Stimulated activated CD4-positive, alpha-beta T cell treated with anti-CD3 and anti-CD28 coated beads, Interleukin-15, amount 100 ng/mL, for 48 hours (primary cell): ENCODE data around the gene ONECUT3.
"Not testable (repeated sequence)": the region's sequence is repeated elsewhere in the genome, so short reads cannot be mapped to it uniquely, and the experiment has no call there.

Source experiments
- DNase-seq, 2 donors: peaks; one replicate each; pipeline ENCODE4 v3.0.0-alpha.2; 2020; ENCODE audit warnings: low read depth in 2 of 2

ONECUT3 gene

DNA sequence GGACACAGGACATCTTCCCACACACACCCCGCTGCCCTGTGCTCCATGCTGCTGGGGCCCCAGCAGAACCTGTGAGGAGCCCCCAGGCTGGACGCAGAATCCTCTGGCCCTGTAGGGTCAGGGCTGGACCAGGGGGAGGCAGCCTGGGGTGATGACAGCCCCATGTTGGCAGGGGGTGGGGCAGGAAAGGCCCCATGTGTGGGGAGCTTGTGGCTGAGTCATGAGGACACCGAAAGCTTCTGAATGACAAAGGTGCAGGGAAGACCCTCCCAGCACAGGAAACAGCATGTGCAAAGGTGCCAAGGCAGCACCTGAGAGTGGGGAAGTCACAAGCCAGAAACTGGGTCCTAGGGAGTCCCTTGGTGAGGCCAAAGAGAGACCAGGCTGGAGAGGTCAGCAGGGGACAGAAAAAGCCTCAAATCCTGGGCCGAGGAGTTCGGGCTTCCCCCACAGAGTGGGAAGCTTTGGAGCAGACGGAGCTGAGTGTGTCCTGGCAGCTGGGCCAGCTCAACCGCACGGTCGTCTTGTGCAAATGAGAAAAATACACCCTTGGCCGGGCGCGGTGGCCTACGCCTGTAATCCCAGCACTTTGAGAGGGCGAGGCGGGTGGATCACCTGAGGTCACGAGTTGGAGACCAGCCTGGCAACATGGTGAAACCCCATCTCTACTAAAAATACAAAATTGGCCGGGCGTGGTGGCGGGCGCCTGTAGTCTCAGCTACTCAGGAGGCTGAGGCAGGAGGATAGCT, 41.3 kb downstream of the ONECUT3 start:
- no peak for DNase-seq

DNA sequence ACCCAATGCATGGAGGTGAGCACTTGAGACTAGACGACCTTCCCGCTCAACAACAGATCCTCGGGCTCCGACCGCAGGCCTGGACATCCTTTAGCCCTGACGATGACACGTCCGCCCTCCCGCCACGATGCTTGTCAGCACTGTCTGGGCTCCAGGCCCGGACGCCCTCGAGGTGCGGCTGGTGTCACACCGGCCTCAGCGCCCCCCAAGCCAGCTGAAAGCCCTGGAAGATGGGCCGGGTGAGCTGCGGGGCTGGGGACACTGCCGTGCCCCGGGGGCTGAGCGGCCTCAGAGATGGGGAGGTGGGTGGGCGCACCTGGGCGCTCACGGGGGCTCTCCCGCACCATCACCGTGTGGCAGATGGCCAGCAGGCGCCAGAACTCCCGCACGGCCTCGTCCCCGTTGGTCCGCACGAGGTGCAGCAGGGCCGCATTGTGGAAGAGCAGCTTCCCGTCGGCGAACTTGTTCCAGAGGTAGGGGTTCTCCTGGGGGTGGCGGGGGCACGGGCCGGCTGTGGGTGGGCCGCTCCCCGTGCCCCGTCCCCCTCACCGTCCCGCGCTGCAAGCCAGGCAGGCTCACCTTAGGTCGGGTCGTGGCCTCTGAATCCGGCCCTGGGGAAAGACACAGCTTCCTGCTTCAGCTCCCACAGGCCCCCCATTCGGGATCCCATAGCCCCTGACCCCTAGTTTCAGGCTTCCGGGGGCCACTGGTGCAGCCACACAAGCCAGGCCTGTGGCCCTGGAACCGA, 43.3 kb downstream of the ONECUT3 start:
- no peak for DNase-seq

DNA sequence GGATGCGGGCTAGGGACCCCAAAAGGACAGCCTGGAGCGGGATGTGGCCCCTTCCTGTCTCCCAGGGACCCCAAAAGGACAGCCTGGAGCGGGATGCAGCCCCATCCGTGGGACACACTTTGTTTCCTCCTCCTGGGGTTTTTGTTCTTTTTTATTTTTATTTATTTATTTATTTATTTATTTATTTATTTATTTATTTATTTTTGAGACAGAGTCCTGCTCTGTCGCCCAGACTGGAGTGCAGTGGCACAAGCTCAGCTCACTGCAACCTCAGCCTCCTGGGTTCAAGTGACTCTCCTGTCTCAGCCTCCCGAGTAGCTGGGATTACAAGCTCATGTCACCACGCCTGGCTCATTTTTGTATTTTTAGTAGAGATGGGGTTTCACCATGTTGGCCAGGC, 44.0 kb downstream of the ONECUT3 start:
- DNase-seq = not testable (repeated sequence)

DNA sequence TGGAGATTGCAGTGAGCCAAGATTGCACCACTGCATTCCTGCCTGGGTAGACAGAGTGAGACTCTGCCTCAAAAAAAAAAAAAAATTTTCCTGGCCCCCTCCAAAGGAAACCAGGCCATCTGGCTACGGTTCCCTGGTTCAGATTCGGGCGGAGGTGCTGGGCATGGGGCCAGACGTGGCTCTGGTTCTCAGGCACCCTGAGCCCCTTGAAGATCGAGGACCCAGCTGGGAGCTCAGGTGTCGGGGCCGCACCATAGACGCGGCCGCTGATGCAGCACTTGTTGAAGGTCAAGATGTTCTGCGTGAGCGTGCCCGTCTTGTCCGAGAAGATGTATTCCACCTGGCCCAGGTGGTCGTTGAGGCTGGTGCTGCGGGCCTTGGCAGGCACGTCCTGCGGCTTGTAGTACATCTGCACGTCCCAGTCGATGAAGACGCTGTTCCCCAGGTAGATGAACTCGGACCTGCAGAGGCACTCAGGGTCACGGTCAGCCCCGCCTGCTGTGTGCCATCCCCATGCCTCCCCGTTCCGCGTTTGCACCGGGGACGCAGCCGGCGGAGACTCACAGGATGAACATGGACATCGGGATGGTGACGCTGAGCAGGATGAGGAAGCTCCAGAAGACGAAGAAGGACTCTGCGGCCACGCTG, 46.5 kb downstream of the ONECUT3 start:
- DNase-seq = no peak

DNA sequence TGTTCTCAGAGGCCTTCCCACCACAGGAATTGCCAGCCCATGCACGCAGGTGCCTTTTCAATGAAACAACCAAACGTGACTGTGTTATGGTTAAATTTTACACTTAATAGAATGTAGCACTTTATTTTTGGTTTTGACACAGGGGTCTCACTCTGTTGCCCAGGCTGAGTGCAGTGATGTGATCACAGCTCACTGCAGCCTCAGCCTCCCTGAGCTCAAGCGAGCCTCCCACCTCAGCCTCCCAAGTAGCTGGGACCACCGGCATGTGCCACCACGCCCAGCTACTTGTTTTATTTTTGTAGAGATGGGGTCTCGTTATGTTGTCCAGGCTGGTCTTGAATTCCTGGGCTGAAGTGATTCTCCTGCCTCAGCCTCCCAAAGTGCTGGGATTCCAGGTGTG, 51.6 kb downstream of the ONECUT3 start:
- no peak for DNase-seq

DNA sequence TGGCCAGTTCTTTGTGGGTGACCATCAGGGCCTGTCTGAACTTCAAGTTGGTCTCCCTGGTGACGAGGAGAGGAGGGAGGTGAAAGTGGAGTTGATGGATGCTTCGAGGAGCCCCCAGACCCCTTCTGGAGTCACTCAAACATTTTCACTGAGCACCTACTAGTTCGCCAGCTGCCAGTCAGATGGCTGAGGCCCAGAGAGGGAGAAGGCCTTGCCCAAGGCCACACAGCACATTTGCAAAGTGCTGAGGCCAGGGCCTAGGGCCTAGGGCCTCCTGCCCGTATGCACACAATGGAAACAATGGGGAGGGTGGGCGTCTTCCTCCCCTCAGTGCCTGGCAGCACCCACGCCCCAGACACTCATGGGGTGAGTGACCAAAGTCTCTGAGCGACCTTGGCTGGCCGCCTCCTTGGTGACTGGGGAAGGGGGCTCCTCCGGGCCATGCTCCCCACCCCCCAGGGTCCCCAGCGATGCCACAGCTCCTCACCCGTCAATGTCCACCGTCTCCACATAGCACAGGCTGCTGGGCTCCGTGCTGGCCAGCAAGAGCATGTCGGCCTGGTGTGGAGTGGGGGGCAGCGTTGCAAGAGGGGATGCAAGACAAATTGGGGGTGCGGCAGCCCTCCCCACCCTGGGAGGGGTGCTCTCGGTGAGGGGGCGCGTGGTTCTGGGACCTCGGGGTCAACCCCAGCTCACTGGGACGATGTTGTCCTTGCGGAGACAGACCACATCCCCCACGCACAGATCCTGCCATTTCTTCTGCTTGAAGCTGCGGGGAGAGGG, 52.3 kb downstream of the ONECUT3 start:
- DNase-seq = no peak

DNA sequence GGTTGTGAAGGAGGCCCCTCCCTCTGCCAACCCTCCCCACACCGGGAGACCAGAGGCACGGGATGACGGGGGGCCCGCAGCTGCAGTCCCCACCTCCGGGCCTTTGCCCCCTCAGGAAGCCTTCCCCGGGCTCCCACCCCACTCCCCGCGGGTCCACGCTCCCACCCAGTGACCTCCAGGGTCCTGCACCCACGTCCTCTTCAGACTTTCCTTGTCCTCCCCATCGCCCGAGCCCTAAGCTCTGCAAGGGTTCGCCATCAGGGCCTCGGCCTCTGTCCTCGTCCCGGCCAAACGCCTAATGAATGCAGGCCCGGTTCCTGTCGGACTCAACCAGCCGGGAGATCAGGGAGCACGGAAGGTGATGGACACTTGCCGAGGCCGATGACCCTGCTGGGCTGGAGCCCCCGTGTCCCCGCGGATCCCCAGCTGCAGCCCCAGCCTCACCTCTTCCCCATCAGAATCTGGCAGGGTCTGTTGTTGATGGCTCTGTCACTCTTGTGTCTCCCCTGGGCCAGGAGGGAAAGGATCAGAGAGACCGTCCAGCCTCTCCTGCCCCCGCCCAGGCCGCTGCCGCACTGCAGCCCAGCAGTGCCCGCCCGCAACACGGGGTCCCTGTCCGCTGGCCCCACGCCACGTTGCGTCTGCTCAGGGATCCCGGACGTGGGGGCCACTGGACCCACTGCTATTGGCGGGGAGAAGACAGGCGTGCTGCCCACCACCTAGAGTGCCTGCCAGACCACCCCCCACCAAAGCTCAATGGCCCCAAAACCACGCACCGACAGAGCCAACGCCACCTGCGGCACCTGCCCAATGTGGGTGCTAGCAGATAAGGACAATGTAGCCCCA, 53.1 kb downstream of the ONECUT3 start:
- no peak for DNase-seq

DNA sequence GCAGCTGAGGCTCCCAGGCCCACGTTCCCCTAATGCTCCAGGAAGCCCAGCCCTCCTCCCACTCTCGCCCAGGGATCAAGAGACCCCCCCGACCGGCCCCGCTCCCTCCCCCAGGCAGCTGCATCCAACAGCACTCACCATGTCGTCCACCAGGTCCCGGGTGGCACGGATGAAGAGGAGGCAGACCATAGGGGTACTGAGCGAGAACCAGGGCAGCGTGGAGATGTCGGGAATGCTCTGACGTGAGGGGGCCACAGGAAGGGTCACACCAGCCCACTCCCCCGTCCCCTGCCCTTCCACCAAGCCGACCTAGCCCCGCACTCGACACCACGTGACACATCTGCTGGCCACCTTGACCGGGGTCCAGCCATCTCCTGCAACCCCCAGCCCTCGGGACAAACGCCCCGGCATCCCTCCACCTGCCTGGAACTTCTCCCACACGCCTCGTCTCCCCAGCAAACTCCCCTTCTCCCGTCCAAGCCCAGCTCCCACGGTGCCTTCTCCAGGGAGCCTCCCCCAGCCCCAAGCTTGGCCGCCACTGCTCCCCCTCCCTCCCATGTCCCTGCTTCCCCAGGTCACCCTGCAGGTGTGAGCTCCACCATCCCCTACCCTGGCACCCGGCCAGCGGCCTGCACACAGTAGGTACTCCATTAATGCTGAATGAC, 53.9 kb downstream of the ONECUT3 start:
- no peak for DNase-seq

DNA sequence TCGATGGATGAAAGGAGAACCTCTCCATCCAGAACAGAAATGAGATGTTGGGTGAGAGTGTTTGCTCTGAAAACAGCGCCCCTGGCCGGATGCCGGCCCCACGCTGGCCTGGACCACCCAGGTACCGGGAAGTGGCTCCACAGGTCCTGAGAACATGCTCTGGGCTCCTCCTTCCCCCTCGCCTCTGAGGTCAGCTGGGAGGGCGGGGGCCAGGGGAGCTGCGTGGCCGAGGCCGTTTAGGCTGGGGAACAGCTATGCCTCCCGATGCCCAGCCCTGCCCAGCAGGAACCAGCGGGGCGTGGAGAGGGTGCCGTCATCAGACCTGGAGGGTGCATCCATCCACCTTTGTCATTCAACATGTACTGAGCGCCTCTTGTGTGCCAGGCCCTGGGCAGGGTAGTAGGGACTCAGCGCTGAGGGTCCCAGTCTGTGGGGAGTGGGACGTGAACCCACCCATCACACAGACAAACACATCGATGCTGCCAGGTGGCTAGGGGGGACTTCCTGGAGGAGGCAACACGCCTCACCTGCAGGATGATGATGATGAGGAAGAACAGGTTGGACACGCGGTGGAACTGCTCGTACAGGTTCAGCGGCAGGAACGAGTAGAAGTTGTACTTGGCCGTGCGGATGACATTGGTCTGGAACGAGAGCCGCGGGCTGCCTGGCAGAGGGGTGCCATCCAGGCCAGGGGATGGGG, 54.5 kb downstream of the ONECUT3 start:
- DNase-seq = no peak

DNA sequence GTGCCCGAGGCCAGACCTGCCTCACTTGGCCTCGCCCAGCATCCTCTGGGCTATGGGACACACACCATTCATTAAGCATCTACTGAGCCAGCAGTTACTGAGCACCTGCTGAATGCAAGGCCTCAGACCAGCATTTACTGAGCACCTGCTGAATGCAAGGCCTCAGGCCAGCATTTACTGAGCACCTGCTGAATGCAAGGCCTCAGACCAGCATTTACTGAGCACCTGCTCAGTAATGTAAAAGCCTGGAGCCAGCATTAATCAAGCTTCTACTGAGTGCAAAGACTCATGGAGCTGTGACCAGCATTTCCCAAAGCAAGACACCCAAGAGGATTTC, 55.1 kb downstream of the ONECUT3 start:
- DNase-seq = no peak

DNA sequence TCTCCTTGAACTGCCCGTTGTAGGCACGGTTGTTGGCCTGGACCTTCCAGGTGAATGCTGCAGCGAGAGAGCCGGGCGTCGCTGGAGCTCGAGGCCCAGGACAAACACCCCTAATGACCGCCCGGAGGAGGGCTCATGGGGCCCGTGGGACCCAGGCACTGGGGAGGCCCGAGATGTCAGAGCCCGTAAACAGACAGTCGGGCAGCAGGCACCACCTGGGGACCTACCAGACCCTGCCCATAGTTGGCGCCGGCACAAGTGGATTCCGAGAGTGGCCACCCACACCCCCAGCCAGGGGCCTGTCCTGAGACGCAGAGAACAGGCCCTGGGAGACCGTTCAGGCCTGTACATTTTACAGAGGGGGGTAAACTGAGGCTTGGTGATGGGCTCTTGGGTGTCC, 56.4 kb downstream of the ONECUT3 start:
- no peak for DNase-seq

DNA sequence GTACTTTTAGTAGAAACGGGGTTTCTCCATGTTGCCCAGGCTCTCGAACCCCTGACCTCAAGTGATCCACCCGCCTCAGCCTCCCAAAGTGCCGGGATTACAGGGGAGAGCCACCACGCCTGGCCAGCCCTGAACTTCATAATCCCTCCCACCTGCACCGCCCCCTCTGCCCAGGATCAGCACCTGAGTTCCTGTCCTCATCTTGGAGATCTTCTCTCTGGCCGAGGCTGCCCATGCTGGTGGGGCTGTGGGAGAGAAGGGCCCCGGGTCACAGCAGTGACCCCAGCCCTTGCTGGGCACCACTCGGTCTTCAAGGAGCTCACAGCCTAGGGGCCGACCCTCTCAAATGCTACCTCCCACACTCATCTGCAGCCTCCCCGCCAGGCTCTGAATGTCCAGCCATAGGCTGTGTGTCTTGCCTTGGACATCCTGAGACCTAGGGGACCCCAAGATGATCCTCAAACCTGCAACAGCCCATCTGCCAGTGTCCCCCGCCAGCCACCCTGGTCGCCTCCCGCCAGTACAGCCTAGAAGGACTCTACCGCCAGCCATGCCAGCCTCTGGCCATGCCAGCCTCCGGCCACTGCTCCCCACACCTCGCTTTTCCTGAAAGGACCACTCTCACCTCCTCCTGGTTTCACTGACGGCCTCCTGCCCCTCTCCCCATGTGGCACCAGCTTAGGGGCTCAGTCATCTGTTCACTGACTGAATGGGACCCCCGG, 57.3 kb downstream of the ONECUT3 start:
- DNase-seq = no peak

DNA sequence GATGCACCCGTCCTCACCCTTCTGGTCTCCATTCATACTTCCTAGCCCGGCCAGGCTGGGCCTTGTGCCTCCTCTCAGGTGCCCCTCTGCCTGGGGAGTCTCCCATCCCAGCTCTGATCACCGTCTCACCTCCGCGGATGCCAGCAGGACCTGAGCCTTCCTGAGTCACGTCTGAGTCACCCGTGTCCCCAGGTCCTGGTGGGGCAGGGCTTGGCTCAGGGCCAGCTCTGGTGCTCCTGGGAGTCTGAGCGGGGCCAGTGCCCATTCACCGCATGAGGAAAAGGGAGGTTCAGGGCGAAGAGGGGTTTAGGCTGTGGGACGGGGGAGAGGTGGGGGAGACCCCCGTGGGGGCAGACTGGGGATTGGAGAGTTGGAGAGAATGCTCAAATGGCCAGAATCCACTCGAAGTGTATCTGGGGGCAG, 58.2 kb downstream of the ONECUT3 start:
- DNase-seq = peak; percentile 52 to 54

DNA sequence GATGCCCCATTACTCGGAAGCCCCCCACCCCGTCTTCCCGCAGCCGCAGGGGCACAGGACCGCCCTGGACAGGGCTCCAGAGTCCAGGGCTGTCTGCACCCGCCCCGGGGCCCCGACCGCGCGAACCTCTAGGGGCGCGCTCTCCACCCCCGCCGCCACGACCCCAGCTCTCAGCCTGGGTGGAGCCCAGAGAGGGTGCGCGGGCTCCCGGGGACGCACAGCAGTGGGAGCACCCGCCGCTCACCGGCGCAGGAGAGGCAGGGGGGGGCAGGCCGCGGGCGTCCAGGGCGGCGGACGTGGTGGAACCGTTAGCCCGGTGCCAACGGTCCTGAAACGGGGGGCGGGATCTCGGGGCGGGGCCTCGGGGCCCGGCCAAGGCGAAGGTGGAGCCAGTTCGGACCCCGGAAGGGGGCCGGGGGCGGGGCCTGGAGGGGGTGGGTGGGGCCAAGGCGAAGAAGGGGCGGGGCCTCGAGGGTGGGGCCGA, 58.7 kb downstream of the ONECUT3 start, which contains the start of gene ATP8B3:
Gene ATP8B3 (minus strand): TSS at position 335 of the 484 bp plus-strand sequence. CDS start 540 bp downstream, outside the sequence.
- DNase-seq = peak in 1 of 2 donors; percentile 15

DNA sequence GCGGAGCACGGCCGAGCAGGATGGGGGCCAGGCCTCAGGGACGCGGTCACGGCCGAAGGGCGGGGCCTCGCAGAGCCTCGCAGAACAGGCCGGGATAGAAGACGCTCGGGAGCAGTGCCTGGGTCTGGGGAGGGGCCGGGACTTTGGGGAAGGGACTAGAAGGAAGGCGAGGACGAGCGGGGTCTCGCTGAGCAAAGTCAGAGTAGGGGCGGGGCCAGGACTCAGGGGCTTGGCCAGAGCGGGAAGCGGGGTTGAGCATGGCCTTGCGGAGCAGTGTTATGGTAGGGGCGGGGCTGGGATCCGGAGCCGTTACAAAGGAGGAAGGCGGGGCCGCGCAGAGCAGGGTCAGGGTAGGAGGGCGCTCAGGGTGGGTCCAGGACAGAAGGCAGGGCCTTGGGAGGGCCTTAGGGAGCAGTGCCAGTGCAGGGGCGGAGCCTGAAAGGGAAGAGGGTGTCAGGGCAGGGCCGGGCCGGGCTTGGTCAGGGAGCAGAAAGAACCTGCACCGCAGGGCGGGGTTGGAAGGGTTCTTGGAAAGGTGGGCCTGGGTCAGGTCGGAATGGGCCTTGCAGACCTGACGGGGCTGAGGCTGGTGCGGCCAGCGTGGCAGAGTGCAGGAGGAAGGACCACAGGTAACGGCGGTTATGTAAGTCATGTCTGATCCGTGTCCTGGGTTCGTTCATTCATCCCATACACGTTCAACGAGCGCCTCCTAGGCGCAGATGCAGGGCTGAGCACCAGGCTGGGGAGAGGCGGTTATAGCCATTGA, 59.3 kb downstream of the ONECUT3 start:
- DNase-seq = peak; percentile 83 to 86

DNA sequence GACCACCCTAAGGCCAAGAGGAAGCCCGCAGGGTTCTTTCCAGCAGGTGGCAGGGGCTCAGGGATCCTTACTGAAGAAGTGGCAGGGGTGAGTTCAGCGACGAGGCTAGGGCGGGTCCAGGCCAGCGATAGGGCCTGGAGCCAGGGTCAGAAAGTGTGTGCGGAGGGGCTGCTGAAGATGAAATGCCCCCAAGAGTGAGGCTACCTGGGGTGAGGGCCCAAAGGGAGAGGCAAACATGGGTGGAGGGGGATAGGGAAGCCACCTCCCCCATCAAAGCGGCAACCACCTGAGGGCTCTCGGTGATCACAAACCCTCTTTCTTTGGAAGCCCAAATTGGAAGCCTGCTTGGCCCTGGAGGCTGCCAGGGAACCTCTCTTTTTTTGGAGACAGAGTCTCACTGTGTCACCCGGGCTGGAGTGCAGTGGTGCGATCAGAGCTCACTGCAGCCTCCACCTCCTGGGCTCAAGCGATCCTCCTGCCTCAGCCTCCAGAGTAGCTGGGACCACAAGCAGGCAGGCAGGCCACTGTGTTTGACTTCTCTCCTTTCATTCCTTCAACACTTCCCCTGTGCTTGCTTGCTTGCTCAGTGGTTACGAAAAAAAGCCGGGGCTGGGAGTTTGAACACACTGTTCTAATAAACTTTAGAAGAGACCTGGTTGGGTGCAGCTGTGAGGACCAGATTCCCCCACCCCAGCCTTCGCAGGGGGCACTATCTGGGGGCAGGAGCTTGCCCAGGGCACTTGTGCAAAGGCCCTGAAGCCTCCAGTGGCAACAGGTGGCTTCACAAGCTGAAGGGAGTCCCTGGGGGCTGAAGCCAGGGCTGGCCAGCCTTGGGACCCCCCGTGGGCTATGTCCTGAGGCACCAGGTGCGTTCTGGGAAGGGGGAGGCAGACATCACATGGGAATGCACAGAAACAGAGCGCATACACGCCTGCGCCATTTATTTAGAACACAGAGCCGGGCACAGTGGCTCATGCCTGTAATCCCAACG, 60.2 kb downstream of the ONECUT3 start:
- no peak for DNase-seq

DNA sequence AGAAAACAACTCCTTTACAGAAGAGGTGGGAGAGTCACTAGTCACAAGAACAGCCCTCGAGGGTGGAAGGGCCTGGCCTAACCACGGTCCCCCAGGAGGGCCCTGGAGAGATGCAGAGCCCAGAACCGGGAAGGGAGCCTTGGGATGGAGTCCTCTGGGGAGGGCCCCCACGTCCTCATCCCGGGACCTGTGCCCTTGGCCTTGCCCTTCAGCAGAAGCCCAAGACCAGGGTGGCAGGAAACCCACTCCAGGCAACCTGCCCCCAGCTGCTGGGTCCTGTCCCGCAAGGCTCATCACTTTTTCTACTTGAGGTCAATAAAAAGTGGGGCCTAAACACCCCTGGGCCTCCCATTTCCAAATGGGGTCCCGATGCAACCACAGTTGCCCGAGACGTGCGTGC, 61.1 kb downstream of the ONECUT3 start:
- no peak for DNase-seq
